ENCODE data around the gene CYP3A5. TPM values are rescaled to one million over a fixed set of nuclear protein-coding genes. Genes with fewer than 3 reads are reported as not detected.
A peak's percentile ranks its signal among the peaks of the same experiment; 100 is the strongest.

The CYP3A5 gene
- total RNA-seq, 3 donors from 2014 or later: 73.8 to 241 (median 179) TPM

GRCh38 chr7:99625961-99626360 is 53.8 kb downstream of the CYP3A5 start:
- Histone ChIP-seq H3K4me3 (no peak overlapping the region), H3K9me3 (no peaks in the 10 kb centered on the region), H3K4me1 (ENCODE audit: low read depth) (no peaks in the 10 kb centered on the region), H3K36me3 (ENCODE audit: low read depth) (peaks cover 8% of the 10 kb centered on the region)
- ATAC-seq (no peak), DNase-seq (no peak)
- no peak for TF ChIP-seq CTCF (IDR thresholded peaks at IDR 0.05)
- intact Hi-C loops (cut with DNase I, micrococcal nuclease): no loop called here

GRCh38 chr7:99625321-99625720 is 54.5 kb downstream of the CYP3A5 start:
- no peak for TF ChIP-seq CTCF (IDR thresholded peaks at IDR 0.05)
- no peak for DNase-seq
- peaks cover 8% of the 10 kb centered on the region for H3K36me3 ChIP-seq (ENCODE audit: low read depth)
- intact Hi-C loops (cut with DNase I, micrococcal nuclease): no loop called here
- H3K4me1 ChIP-seq (ENCODE audit: low read depth): no peaks in the 10 kb centered on the region
- no peak overlapping the region for H3K4me3 ChIP-seq
- no peaks in the 10 kb centered on the region for H3K9me3 ChIP-seq
- no peak for ATAC-seq

- intact Hi-C loops (cut with DNase I, micrococcal nuclease): no loop called here
- Histone ChIP-seq H3K36me3 (ENCODE audit: low read depth) (peaks cover 8% of the 10 kb centered on the region), H3K9me3 (no peaks in the 10 kb centered on the region), H3K4me1 (ENCODE audit: low read depth) (no peaks in the 10 kb centered on the region), H3K4me3 (no peak overlapping the region)
- ATAC-seq (peak; percentile 78), DNase-seq (peak; percentile 39 to 73 (median 51))
- no peak for TF ChIP-seq CTCF (IDR thresholded peaks at IDR 0.05)
These were observed 55.3 kb downstream of the CYP3A5 start for GRCh38 chr7:99624484-99624883.

GRCh38 chr7:99623702-99624447 is 55.9 kb downstream of the CYP3A5 start:
- Histone ChIP-seq H3K4me1 (ENCODE audit: low read depth) (no peaks in the 10 kb centered on the region), H3K36me3 (ENCODE audit: low read depth) (peaks cover 8% of the 10 kb centered on the region), H3K9me3 (no peaks in the 10 kb centered on the region), H3K4me3 (no peak overlapping the region)
- intact Hi-C loops (cut with DNase I, micrococcal nuclease): no loop called here
- DNase-seq: no peak
- peak; percentile 21 for ATAC-seq
- no peak for TF ChIP-seq CTCF (IDR thresholded peaks at IDR 0.05)

- TF ChIP-seq CTCF (IDR thresholded peaks at IDR 0.05): no peak
- H3K9me3 ChIP-seq: no peaks in the 10 kb centered on the region
- no peak for DNase-seq
- no peak for ATAC-seq
- no peak overlapping the region for H3K4me3 ChIP-seq
- no peaks in the 10 kb centered on the region for H3K4me1 ChIP-seq (ENCODE audit: low read depth)
- H3K36me3 ChIP-seq (ENCODE audit: low read depth): peaks cover 8% of the 10 kb centered on the region
- intact Hi-C loops (cut with DNase I, micrococcal nuclease): no loop called here
These were observed 56.6 kb downstream of the CYP3A5 start for GRCh38 chr7:99623091-99623693.
